ENCODE data around the gene SRL.
A peak's percentile ranks its signal among the peaks of the same experiment; 100 is the strongest.

Gene SRL

DNA sequence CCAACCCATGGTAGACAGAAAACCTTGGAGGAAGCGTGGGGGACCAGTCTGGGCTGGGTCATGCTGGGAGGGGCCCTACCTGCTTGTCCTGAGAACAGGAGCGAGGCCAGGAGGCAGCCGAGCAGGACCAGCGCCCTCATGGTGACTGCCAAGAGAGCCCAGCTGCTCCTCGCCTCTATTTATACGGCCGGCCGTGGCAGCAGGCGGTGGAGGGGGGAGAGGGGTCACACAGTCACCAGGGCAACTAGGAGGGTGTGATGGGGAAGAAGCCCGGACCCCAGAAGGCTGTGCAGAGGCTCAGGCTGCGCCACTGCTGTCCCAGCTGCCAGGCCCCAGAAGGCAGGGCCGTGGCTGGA lies at the start of gene SRL:
Gene SRL (minus strand): TSS at position 153 of the 356 bp plus-strand sequence. CDS start 13 bp downstream, at position 140.
- no peak for DNase-seq (ENCODE audit: low read depth)

DNA sequence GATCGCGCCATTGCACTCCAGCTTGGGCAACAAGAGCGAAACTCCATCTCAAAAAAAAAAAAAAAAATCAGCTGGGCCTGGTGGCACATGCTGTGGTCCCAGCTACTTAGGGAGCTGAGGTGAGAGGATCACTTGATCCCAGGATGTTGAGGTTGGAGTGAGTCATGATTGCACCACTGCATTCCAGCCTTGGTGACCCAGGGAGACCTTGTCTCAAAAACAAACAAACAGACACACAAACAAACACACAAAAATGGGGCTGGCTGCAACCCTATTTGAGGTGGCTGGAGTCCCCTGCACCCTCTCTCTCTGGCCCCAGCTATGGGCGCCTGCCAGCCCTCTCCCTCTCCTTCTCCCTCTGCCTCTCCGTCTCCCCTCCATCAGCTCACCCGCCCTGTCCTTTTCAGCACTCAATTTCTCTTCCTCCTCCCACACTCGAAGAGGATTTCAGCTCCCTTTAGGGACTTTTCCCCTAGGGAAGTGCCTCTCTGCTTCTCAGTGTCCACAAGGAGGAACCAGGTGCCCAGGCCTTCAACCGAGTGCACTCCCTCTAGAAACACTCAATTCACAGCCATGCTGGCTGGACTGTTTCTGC lies 48.5 kb upstream of the SRL start:
- no peak for DNase-seq (ENCODE audit: low read depth)

DNA sequence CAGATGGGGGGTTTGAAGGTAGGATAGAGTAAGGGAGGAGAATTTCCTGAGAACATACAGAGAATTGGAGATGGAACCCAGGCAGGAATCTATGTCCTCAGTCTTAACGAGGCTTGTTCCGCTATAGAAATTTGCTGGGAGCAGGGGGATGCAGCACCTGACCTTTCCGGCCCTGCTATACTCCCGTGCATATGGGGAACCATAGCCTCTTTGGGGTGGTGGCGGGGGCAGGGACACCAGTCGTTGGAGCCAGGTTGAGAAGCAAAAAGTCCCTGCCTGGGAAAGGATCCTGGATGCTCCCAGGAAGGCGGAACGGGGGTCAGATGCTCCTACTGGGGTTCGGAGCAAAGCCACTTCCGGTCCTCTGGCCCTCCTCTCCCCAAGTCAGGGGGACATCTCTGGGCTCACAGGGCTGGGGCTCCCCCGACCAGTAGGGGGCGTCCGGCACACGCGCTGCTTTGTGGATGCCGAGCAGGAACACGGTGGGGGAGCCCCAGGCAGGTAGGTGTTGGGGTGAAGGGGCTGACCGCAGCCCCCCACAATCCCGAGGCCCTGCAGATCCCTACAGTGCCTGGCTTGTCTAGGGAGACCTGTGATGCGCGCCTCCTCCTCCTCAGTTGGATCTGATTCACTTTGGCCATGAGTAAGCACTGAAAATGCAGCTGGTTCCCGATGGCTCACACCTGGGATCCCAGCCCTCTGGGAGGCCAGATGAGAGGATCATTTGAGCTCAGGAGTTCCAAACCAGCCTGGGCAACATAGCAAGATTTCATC lies 46.5 kb upstream of the SRL start:
- DNase-seq (ENCODE audit: low read depth), result peak; percentile 53

DNA sequence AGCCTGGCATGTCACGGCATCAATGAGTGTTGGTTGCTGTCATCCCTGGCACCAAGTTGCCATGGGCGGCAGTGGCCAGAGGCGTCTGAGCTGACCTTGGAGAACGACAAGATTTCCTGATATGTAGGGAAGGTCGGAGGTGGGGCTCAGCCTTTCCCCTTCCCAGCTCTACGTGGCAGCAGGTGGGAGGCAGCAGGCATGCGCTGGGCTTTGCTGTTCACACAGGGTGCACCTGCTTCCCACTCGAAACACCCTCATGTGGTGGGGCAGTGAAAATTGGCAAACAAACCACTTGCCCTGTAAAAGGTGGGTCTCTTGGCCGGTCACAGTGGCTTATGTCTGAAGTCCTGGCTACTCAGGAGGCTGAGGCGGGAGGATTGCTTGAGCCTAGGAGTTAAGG lies 43.3 kb upstream of the SRL start:
- no peak for DNase-seq (ENCODE audit: low read depth)

DNA sequence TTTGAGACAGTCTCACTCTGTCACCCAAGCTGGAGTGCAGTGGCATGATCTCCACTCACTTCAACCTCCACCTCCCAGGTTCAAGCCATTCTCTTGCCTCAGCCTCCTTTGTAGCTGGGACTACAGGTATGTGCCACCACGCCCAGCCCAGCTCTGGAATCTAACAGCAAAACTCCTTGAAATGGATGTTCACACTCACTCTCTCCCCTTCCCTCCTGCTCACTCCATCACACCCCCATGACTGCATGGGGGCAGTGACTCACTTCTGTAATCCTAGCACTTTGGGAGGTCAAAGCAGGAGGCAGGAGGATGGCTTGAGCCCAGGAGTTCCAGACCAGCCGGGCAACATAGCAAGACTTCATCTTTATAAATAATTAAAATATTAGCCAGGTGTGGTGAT lies 42.1 kb upstream of the SRL start:
- no peak for DNase-seq (ENCODE audit: low read depth)

DNA sequence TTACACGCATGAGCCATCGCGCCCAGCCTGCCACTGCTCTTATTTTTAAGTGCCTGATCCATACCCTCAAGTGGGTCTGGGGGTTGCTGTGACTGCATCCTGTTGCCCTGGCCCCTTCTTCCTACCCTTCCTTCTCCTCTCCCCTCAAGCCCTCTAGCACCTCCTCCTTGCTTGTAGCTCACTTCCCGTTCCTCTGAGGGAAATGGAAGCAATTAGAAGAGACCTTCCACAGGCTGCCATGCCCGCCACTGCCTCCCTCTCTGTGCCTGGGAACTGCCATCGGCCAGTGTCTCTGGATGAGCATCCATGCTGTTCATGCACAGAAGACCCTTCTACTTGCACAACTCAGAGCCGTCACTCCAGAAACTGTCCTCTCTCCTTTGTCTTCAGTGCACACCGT lies 41.6 kb upstream of the SRL start:
- DNase-seq (ENCODE audit: low read depth), result no peak

DNA sequence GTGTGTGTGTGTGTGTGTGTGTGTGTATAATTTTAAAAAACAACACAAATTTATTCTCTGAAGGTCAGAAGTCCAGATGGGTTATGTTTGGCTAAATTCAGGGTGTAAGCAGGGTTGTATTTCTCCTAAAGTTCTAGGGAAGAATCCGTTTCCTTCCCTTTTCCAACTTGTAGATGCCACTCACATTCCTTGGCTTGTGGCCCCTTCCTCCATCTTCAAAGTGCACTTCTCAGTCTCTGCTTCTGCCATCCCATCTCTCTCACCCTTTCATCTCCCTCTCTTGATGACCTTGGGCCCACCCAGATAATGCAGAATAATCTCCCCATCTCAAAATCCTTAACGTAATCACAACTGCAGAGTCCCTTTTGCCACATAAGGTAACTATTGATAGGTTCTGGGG lies 38.7 kb upstream of the SRL start:
- no peak for DNase-seq (ENCODE audit: low read depth)

DNA sequence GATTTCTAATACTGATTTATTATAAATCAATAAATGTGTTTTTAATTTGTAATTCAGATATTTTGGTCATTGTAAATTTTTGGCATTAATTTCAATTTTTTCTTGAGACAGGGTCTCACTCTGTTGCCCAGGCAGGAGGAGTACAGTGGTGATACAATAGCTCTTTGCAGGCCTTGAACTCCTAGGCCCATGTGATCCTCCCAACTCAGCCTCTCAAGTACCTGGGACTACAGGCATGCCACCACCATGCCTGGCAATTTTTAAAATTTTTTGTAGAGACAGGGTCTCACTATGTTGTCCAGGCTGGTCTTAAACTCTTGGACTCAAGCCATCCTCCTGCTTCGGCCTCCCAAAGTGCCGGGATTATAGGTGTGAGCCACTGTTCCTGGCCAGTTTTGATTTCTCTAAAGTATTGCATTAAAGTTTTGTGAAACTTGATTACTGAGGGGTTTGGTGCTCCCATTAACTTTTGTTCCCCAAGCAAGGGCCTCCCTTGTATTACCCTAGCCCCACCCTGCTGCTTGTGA lies 36.2 kb upstream of the SRL start:
- no peak for DNase-seq (ENCODE audit: low read depth)

DNA sequence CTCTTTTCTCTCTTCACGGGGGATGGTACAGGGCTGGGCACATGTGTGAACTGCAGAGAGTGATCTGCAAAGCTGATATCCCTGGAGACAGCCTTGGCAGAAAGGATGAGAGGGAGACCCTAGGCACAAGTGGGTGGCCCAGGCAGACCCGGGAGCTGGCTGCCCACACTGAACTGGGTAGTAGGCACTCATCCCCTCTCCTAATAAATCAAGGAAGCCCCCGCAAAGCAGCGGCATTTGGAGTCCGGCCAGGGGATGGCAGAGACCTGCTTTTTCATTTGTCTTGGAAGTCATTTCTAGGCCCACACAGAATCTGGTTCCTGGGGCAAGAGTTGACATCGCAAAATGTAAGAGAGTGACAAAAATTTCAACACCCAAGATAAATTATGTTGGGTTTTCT lies 34.0 kb upstream of the SRL start:
- no peak for DNase-seq (ENCODE audit: low read depth)

DNA sequence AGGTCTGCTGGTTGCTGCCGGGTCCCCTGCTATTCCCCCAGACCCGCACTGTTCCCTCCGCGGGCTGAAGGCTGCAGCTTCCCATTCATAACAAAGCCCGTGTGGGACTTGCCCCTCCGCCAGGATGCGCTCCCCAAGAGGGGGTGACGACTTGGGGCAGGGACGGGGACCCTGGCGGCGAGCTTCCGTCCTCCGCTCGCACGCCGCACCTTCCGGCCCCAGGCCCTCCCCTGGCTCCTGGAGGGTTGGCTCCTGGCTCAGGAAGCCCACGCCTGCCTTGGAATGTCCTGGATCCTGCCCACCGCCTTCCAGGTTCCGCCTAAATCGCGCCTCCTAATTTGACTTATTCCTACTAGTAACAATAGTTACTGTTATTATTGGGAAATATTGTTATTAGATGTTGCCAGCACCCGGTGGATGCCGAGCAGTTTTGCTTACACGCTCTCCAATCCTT lies 32.0 kb upstream of the SRL start:
- DNase-seq (ENCODE audit: low read depth), result peak; percentile 34

DNA sequence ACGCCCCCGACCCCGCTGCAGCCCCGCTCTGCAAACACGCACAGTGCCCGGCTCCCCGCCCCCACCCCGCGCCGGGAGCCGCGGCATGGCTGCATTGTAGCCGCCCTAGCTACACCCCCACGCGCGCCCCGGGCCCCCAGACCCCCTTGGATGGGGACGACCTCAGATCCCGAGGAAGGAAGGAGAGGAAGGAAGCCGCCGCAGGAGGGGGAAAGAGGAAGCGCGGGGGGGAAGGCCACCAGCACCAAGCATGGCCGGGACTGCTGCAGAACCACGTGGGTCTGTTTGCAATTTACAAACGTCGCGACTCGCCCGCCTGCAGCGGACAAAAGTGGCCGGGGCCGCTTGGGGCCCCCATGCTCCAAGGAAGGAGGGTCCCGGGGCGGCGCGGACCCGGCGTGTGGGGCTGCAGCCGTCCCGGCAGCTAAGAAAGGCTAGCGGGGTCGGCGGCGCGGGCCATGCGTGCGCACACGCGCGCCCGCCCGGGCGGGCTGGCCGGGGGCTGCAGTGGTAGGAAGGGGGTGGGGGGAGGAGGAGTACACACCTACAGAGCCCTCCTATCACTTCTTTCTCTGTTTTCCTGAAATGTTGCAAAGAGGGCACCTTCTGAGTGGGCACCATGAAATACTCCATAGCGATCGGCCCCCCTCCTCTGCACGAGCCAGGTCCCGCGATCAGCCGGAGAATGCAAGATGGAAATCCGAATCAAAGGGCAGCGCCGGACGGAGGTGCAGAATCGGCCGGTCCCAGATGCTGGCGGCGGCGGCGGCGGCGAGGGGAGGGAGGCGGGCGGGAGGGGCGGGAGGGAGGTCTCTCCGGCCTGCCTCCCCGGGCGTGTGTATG lies 30.5 kb upstream of the SRL start:
- no peak for DNase-seq (ENCODE audit: low read depth)

DNA sequence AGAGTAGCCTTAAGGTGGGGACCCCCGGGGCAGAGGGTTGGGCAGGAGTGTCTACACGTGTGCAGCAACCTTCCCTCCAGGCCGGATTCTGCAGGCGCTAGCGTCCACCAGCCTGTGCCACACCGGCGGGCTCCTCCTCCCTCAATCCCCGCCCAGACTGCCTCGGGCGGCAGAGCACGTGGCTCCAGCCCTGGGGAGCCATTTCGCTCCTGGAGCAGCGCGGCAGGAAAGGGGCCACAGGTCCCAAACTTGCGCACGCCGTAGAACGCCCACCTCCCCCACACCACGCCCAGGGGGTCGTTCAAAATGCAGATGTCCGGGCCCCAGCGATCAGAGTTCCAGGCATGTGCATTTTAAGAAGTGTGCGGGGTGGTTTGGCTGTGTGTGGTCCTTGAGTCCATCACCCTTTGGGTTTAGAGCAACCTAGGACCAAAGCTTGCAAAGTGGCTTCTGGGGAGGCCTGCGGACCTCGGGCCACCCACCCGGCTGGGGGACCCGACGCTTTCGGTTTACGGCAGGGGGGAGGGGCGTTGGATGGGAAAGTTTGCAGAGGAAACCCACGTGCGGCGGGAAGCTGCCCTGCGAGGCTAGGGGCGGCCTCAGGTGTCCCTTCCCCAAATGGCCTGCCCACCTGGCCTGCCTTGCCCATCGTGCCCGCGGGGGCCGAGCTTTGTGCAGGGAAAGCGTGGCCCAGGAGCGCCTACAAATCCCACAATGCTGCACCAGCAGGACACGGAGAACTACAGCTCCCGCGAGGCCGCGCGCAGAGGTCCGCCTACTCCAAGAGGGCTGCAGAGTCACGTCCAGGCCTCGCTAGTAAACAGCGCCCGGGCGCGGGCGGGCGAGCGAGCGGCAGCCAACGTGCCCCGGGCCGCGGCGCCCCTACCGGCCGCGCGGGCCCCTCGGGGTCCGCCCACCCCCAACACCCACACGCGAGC lies 29.6 kb upstream of the SRL start:
- DNase-seq (ENCODE audit: low read depth), result peak; percentile 61

DNA sequence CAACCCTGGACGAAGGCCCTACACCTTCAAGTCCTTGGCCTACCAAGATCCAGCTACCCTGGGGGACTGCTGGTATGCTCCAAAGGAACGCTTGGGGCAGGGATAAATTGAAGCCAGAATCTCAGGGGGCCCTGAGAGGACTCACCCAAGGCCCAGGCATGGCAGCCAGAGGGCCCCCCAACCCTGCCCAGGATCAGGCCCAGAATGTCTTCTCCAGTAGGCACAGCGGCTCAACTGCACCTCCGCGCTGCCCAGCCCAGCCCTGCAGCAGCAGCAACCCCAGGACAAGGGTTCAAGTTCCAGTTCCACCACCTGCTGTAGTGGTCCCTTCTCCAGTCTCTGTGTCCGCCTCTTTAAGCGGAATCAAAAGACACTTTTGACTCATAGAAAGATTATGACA lies 28.7 kb upstream of the SRL start:
- DNase-seq (ENCODE audit: low read depth), result no peak

DNA sequence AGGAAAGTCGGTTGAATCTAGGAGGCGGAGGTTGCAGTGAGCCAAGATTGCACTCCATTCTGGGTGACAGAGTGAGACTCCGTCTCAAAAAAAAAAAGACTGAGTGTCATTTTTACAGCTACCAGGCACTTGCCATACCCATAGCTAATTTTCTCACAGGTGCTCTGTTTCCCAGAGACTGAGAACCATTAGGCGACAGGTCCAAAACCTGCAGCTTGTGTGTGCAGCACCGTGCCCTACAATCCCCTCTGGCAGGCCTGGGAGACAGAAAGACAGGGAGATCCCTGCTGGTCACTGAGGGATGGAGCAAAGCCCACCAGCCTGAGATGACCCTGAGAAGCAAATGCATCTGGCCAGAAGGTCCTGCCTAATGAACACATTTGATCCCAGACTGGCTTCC lies 28.2 kb upstream of the SRL start:
- DNase-seq (ENCODE audit: low read depth), result no peak

DNA sequence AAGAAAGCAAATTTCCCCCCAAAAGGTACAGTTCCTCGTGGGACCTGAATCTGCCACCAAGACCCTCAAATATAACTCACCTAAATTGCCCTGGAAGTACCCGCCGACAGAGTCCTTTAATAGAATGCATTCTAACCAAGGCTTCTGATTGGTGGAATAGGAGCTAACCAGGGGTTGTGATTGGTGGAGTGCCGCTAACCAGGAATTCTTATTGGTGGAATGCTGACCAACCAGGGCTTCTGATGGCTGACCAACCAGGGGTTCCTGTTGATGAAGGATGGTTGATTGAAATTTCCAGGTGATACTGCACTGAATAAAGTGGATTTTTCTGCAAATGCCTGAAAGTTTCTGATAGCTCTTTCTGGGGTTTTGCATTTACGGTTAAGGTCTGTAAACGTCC lies 24.5 kb upstream of the SRL start:
- no peak for DNase-seq (ENCODE audit: low read depth)

DNA sequence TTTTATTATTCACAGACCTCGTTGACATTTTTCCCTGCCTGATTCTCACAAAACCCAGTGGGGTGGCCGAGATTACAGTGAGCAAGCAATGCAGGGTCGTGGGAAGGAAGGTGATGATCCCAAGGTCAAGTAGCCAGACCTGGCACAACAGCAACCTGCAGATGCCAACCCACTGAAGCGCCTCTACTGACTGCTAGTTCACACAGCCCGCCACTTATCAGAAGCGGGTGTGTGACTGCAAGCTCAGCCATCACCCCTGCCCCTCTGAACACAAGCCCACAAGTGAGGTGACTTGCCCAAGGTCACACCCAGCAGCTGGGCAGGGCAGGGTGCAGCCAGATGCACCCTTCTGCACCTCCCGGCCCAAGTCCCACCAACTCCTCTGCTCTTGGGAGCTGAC lies 23.8 kb upstream of the SRL start:
- no peak for DNase-seq (ENCODE audit: low read depth)

DNA sequence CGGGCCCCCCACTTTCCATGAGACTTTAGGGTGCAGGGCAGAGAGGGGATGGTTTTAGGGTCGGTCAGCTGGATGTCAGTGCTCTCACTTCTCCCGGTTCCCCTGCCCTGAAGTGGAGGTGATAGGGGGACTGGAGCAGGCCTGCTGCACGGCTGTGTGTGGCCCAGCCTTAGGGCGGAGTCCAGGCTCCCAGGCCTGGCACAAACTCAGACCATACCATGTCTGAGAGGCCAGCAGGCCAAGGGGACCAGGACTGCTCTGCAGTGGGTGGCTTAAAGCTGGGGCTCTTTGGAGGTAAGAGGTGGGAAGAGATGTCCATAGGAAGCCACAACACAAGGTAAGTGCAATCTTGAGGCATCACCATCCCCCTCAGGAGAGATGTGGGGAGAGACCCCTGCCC lies 22.7 kb upstream of the SRL start:
- no peak for DNase-seq (ENCODE audit: low read depth)

DNA sequence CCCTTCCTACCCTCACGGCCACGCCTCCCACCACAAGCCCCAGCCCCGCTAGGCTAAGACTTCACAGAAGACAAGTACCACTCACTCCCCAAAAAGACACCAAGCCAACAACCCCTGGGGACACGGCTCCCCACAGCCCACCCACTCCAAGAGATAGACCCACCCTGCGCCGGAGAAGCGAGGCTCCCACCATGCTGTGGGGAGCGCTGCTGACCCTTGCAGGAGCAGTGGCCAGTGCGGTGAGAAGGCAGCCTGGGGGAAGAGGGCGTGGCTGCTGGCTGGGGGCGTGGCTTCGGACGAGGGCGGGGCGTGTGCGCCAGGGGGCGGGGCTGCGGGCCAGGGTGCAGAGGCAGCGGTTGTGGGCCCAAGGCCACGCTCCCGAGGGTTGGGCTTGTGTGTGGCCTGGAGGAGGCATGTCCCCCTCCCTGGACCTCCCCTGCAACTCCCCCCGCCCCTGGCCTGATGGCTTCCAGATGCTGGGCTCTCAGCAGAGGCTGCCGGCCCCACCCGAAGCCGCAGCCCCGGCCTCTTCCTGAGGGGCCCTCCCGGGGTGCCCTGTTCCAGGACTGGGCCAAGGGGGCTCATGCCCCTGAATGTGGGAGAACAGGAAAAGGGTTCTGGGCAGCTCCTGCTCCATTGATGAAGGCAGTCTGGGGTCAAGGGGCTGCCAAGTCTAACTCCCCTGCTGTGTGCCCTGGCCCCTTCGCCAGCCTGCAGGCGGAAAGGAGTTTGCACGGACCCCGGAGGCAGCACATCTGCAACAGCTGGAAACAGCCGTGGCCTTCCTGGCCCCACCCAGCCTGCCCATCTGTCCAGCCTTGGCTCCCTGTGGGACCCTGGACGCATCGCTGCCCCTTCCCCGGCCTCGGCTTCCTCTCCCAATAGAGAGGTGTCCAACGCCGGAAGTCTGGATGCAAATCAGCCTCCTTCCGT lies 21.9 kb upstream of the SRL start:
- DNase-seq (ENCODE audit: low read depth), result no peak

DNA sequence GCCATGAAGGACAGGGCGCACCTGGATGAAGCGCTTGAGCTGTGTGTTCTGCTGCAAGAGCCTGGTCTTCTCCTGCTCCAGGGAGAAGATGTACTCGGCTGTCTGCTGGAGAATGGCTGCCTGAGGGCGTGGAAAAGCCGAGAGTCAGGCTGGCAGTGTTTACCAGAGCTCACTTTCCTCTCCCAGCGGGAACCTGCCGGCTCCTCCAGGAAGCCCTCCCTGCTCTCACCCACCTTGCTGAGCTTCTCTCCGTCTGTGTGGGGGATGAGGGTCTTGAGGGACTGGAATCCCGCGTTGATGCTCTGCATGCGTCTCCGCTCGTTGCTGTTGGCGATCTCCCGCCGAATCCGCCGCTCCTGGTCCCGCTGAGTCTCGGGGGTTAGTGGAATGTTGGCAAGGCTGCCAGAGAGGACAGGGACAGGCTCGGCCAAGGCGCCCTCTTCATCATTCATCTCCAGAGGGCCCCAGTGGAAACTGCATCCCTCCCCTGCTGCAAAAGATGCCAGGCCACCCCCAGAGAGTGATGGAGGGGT lies 20.5 kb upstream of the SRL start:
- no peak for DNase-seq (ENCODE audit: low read depth)

DNA sequence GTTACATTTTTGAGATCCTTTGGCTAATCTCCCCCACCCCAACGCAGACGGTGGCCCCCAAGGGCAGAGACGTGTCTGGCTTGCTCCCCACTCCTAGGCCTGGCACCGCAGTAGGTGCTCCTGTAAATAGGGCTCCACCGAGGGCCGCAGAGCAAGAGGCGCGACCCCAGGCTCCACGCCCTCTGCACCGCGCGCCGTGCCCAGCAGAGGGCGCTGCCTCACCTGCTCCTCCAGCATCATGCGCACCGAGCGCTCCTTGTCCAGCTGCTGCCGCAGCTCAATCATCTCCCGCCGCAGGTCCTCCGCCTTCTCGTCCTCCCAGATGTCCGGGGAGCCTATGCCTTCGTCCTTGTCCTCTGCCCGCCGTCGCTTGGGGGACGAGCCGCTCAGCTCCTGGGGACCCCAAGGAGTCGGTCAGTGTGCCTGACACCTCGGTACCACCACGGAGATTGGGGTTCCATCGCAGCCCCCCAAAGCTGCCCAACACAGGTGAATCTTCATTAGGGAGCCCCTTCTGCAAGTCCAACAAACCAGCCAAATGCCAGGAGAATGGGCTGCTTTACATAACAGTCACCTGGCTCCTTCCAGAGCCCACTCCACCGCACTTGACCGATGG lies 19.8 kb upstream of the SRL start:
- no peak for DNase-seq (ENCODE audit: low read depth)

All from HS-5 (cell line).